Measurements from ENCODE around the gene PHLPP1. TPM values are rescaled to one million over a fixed set of nuclear protein-coding genes. Genes with fewer than 3 reads are reported as not detected.

Gene PHLPP1
- total and polyA plus RNA-seq, 9 donors: 4.4 to 15.9 (median 12.0) TPM

DNA sequence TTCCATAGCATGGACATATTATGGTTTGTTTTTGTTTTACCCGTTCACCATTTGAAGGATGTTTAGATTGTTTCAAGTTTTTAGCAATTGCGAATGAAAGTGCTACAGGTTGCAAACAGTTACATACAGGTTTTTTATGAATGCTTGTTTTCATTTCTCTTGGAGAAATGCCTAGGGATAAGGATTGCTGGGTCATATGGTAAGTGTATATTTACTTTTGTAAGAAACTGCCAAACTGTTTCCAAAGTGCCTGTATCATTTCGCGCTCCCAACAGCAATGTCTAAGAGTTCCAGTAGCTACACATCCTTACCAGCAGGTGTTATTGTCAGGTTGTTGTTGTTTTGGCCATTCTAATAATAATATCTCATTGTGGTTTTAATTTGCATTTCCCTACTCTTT is 251.7 kb downstream of the PHLPP1 start:
- H3K27me3 ChIP-seq: no peaks in the 10 kb centered on the region
- H3K9me3 ChIP-seq: no peaks in the 10 kb centered on the region
- no peaks in the 10 kb centered on the region for H3K4me1 ChIP-seq (ENCODE audit: insufficient read depth)
- DNase-seq: no peak
- no peak overlapping the region for H3K27ac ChIP-seq
- WGBS, 3 donors: 79 to 86% (median 80%) methylated on average over 4 of the region's 4 CpGs
- TF ChIP-seq, protein P1, sequence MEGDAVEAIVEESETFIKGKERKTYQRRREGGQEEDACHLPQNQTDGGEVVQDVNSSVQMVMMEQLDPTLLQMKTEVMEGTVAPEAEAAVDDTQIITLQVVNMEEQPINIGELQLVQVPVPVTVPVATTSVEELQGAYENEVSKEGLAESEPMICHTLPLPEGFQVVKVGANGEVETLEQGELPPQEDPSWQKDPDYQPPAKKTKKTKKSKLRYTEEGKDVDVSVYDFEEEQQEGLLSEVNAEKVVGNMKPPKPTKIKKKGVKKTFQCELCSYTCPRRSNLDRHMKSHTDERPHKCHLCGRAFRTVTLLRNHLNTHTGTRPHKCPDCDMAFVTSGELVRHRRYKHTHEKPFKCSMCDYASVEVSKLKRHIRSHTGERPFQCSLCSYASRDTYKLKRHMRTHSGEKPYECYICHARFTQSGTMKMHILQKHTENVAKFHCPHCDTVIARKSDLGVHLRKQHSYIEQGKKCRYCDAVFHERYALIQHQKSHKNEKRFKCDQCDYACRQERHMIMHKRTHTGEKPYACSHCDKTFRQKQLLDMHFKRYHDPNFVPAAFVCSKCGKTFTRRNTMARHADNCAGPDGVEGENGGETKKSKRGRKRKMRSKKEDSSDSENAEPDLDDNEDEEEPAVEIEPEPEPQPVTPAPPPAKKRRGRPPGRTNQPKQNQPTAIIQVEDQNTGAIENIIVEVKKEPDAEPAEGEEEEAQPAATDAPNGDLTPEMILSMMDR (IDR thresholded peaks at IDR 0.05): no peak
- TF ChIP-seq EP300 (IDR thresholded peaks at IDR 0.05): no peak
- TF ChIP-seq POLR2A (IDR thresholded peaks at IDR 0.05): no peak
- no peaks in the 10 kb centered on the region for H3K36me3 ChIP-seq
- no peak overlapping the region for H3K4me3 ChIP-seq
- intact Hi-C loops (cut with DNase I): no loop called here

DNA sequence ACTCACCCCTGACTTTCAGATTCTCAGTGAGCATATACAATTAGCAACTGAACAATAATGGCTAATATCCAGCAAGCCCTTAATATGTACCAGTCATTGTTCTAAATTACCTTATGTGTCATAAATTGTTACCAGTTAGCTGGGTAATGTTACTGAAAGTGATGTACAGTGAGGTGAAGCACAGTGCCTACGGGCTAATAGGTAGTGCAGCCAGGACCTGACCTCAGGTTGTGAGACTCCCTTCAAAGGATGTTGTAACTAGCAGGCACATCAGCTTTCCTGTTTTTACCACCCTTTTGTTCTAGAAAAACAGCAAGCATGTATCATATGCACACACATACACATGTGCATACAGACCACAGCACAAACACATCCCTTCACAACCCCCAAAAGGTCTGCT is 258.3 kb downstream of the PHLPP1 start:
- no peak overlapping the region for H3K27ac ChIP-seq
- H3K36me3 ChIP-seq: no peaks in the 10 kb centered on the region
- no peak overlapping the region for H3K4me3 ChIP-seq
- no peaks in the 10 kb centered on the region for H3K27me3 ChIP-seq
- H3K9me3 ChIP-seq: no peaks in the 10 kb centered on the region
- TF ChIP-seq POLR2A (IDR thresholded peaks at IDR 0.05) (no peak), EP300 (IDR thresholded peaks at IDR 0.05) (no peak)
- TF ChIP-seq, protein P1 (IDR thresholded peaks at IDR 0.05): no peak
- H3K4me1 ChIP-seq (ENCODE audit: insufficient read depth): no peaks in the 10 kb centered on the region
- intact Hi-C loops (cut with DNase I): no loop called here
- WGBS, 3 donors: 87 to 100% (median 88%) methylated on average over 1 of the region's 1 CpG
- DNase-seq: no peak

DNA sequence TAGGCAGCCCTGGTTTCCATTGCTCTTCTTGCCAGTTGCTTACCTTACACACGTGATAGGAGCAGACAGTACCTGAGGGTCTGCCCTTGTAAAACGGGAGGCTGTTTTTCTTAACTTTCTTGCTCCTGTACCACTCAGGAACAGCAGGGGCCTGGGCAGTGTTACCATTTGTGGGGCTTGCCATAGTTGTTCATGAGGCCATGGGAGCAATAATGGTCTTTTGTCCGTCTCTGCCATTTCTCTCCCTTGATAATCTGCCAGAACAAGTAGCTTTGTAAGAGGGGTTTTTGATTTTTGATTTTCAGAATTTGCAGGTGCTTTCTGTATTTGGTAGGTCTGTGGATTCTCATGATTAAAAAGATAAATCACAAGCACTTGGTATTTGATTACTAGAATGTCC is 259.0 kb downstream of the PHLPP1 start:
- WGBS, 3 donors: 60 to 89% (median 63%) methylated on average over 3 of the region's 3 CpGs
- intact Hi-C loops (cut with DNase I): no loop called here
- TF ChIP-seq EP300 (IDR thresholded peaks at IDR 0.05): no peak
- H3K36me3 ChIP-seq: no peaks in the 10 kb centered on the region
- H3K27ac ChIP-seq: no peak overlapping the region
- no peak overlapping the region for H3K4me3 ChIP-seq
- H3K27me3 ChIP-seq: no peaks in the 10 kb centered on the region
- no peaks in the 10 kb centered on the region for H3K9me3 ChIP-seq
- no peak for DNase-seq
- H3K4me1 ChIP-seq (ENCODE audit: insufficient read depth): no peaks in the 10 kb centered on the region

DNA sequence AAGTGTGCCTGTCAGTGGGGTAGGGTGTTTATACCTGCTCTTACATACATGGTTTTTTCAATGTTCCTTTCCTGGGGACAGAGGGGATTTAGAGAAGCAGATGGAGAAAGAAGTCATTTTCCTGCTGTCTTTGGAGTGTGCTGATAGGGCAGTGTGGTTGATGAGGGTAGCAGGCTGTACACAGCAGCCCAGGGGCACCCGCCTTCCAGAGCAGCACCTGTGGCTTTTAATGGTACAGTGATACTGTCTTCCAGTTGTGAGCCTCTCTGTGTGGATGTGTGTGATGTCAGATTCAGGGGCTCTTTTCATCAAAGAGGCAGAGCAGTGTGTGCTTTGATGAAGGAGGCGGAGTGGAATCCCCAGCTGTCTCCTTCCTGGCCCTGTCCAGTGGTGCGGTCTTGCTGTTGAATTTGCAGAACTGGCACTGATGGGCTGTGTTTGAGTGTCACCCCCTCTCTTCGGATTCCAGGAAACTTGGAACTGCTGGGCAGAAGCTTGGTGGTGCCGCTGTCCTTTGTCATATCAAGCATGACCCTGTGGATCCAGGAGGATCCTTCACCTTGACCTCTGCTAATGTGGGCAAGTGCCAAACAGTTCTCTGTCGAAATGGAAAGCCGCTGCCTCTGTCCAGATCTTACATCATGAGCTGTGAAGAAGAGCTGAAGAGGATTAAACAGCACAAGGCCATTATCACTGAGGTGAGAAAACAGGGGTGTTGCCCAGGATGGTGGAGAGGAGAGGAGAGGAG is 259.8 kb downstream of the PHLPP1 start:
- Histone ChIP-seq H3K4me3 (no peak overlapping the region), H3K9me3 (no peaks in the 10 kb centered on the region), H3K27ac (no peak overlapping the region), H3K27me3 (no peaks in the 10 kb centered on the region), H3K4me1 (ENCODE audit: insufficient read depth) (no peaks in the 10 kb centered on the region), H3K36me3 (no peaks in the 10 kb centered on the region)
- WGBS, 3 donors: 79 to 81% (median 80%) methylated on average over 7 of the region's 7 CpGs
- TF ChIP-seq POLR2A (IDR thresholded peaks at IDR 0.05) (no peak), EP300 (IDR thresholded peaks at IDR 0.05) (no peak)
- TF ChIP-seq, protein P1 (IDR thresholded peaks at IDR 0.05): no peak
- no peak for DNase-seq
- intact Hi-C loops (cut with DNase I): no loop called here

DNA sequence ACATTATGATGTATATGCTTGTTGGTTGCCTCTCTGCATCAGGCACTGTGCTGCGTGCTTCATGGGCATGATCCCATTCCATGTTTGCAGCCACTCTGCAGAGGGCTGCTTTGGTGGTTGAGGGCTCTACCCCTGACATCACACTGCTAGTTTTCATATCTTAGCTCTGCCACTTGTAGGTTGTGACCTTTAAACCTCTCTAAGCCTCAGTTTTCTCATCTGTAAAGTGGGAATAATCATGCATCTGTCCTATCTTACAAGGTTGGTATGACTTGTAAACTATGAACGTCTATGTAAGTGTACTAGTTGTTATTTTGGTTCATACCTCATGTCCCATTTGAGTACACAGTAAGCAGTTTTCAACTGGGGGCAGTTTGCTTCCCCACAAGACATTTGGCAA is 260.4 kb downstream of the PHLPP1 start:
- no peaks in the 10 kb centered on the region for H3K36me3 ChIP-seq
- no peaks in the 10 kb centered on the region for H3K9me3 ChIP-seq
- intact Hi-C loops (cut with DNase I): no loop called here
- no peak overlapping the region for H3K4me3 ChIP-seq
- no peaks in the 10 kb centered on the region for H3K4me1 ChIP-seq (ENCODE audit: insufficient read depth)
- H3K27me3 ChIP-seq: no peaks in the 10 kb centered on the region
- DNase-seq: no peak
- no peak overlapping the region for H3K27ac ChIP-seq
- 82 to 87% (median 85%) methylated on average over 2 of the region's 2 CpGs for WGBS, 3 donors
- TF ChIP-seq EP300 (IDR thresholded peaks at IDR 0.05): no peak
- TF ChIP-seq POLR2A (IDR thresholded peaks at IDR 0.05): no peak
- TF ChIP-seq, protein P1 (IDR thresholded peaks at IDR 0.05): no peak

All from ovary (tissue), 9 donors.